Astrocyte (in vitro differentiated cells and primary cell): Measurements from ENCODE around the gene SEMA6A.

ENCODE experiments used
- EZH2 ChIP-seq: IDR thresholded peaks from 2 replicates; pipeline ENCODE4 v1.6.1; 2012; ENCODE audit warnings: mild to moderate bottlenecking, low read length, inconsistent platforms; ENCODE audit not compliant: insufficient read depth
- TF ChIP-seq, protein P1 (sequence below): IDR thresholded peaks from 2 replicates; pipeline ENCODE4 v1.5.1; 2011; ENCODE audit warnings: low read depth, mild to moderate bottlenecking, inconsistent platforms, low read length, moderate library complexity; ENCODE audit not compliant: insufficient read depth

DNA sequence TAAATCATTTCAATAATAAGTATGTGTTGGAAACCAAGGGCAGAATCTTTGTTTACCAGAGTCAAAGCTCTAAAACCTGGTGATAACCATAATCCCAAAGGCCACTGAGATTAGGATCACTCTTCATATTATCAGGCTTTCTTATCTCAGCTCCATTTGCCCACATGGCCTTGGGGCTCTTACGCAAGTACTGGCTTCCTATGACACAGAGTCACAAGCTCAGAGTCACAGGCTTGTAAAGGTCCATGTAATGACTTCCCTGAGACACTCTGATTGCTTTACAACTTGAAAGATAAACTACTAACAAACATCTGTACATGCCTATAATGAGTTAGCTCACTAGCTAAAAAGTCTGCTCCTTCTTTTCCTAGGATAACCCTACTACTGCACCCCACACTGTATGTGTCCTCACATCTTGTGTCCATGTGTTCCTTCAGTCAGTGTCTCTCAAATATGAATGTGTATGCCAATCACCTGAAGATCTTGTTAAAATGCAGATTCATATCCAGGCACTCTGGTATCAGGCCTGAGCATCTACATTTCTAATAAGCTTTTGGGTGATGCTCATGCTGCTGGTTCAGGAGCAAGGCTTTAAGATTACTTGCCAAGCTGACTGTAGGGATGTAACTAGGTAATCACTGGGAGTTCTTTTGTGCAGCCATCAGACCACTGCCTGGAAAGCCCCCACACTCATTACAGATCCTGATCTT is 28.4 kb downstream of the SEMA6A start:
- TF ChIP-seq, protein P1, sequence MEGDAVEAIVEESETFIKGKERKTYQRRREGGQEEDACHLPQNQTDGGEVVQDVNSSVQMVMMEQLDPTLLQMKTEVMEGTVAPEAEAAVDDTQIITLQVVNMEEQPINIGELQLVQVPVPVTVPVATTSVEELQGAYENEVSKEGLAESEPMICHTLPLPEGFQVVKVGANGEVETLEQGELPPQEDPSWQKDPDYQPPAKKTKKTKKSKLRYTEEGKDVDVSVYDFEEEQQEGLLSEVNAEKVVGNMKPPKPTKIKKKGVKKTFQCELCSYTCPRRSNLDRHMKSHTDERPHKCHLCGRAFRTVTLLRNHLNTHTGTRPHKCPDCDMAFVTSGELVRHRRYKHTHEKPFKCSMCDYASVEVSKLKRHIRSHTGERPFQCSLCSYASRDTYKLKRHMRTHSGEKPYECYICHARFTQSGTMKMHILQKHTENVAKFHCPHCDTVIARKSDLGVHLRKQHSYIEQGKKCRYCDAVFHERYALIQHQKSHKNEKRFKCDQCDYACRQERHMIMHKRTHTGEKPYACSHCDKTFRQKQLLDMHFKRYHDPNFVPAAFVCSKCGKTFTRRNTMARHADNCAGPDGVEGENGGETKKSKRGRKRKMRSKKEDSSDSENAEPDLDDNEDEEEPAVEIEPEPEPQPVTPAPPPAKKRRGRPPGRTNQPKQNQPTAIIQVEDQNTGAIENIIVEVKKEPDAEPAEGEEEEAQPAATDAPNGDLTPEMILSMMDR: no peak
- no peak for TF ChIP-seq EZH2
